Neural cell (in vitro differentiated cells): ENCODE measurements around the gene PISD. TPM values are rescaled to one million over a fixed set of nuclear protein-coding genes. Genes with fewer than 3 reads are reported as not detected.

Experiments
- H2AFZ ChIP-seq: fragments of 200-600, 300-800 bp; sonication (generic), shearing (Covaris generic); 2 replicates; pipeline ENCODE4 v1.6.0; 2014; ENCODE audit warnings: low read depth, mild to moderate bottlenecking, antibody characterized with exemption, low read length, moderate library complexity
- H3F3A ChIP-seq: fragments of 200-600 bp; shearing (Covaris generic); 2 replicates; pipeline ENCODE4 v1.6.1; 2016; ENCODE audit warnings: mild to moderate bottlenecking, moderate library complexity, mixed read lengths, antibody characterized with exemption, low read length; ENCODE audit not compliant: insufficient read depth, poor library complexity, severe bottlenecking
- H3K27ac ChIP-seq: fragments of 200-600, 300-800 bp; sonication (generic), shearing (Covaris generic); 2 replicates; pipeline ENCODE4 v1.5.1; 2014; ENCODE audit warnings: mild to moderate bottlenecking, low read length, moderate library complexity
- H3K27me3 ChIP-seq: fragments of 300-800, 200-600 bp; sonication (generic), shearing (Covaris generic); 2 replicates; pipeline ENCODE4 v1.6.0; 2014; ENCODE audit warnings: mild to moderate bottlenecking, low read depth, low read length, moderate library complexity; ENCODE audit not compliant: insufficient read depth
- H3K36me3 ChIP-seq: fragments of 300-800, 200-600 bp; sonication (generic), shearing (Covaris generic); 2 replicates; pipeline ENCODE4 v1.5.1; 2014; ENCODE audit warnings: mild to moderate bottlenecking, antibody characterized with exemption, low read length, moderate library complexity; ENCODE audit not compliant: insufficient read depth
- H3K4me2 ChIP-seq: fragments of 300-800, 200-600 bp; sonication (generic), shearing (Covaris generic); 2 replicates; pipeline ENCODE4 v1.6.0; 2014; ENCODE audit warnings: mild to moderate bottlenecking, low read length
- H3K4me3 ChIP-seq: fragments of 300-800, 200-600 bp; sonication (generic), shearing (Covaris generic); 2 replicates; pipeline ENCODE4 v1.5.1; 2014; ENCODE audit warnings: mild to moderate bottlenecking, low read length, moderate library complexity
- H3K79me2 ChIP-seq: fragments of 200-600 bp; shearing (Covaris generic); replicated peaks from 2 replicates; pipeline ENCODE4 v1.6.0; 2014; ENCODE audit warnings: mild to moderate bottlenecking, low read length, moderate library complexity; ENCODE audit not compliant: insufficient read depth
- H3K9ac ChIP-seq: fragments of 300-800, 200-600 bp; sonication (generic), shearing (Covaris generic); 2 replicates; pipeline ENCODE4 v1.6.1; 2016; ENCODE audit warnings: mild to moderate bottlenecking, low read length, mixed read lengths
- H3K9me2 ChIP-seq: fragments of 200-600 bp; shearing (Covaris generic); 2 replicates; pipeline ENCODE4 v1.6.1; 2016; ENCODE audit warnings: mild to moderate bottlenecking, low read length, mixed read lengths; ENCODE audit not compliant: insufficient read depth
- H3K9me3 ChIP-seq: fragments of 200-600, 300-800 bp; sonication (generic), shearing (Covaris generic); 2 replicates; pipeline ENCODE4 v1.6.1; 2016; ENCODE audit warnings: mild to moderate bottlenecking, mixed run types, low read length, moderate library complexity, mixed read lengths
- H4K20me1 ChIP-seq: fragments of 200-600 bp; shearing (Covaris generic); 2 replicates; pipeline ENCODE4 v1.6.1; 2016; ENCODE audit warnings: mild to moderate bottlenecking, mixed run types; ENCODE audit not compliant: insufficient read depth
- EP300 ChIP-seq: fragments of 450-650 bp; conservative IDR thresholded peaks from 2 replicates; pipeline ENCODE4 v1.6.1; 2014; ENCODE audit warnings: antibody characterized with exemption, mild to moderate bottlenecking, moderate library complexity; ENCODE audit not compliant: poor library complexity, severe bottlenecking
- EZH2 ChIP-seq: fragments of 200-600, 300-800 bp; shearing (Covaris generic), sonication (generic); IDR thresholded peaks from 2 replicates; pipeline ENCODE4 v1.6.1; 2014; ENCODE audit warnings: antibody characterized with exemption, low read length, borderline replicate concordance, mild to moderate bottlenecking; ENCODE audit not compliant: insufficient read depth, poor library complexity, severe bottlenecking
- MXI1 ChIP-seq: fragments of 450-650 bp; conservative IDR thresholded peaks from 2 replicates; pipeline ENCODE4 v1.6.1; 2014; ENCODE audit warnings: antibody characterized with exemption, mild to moderate bottlenecking; ENCODE audit not compliant: poor library complexity, severe bottlenecking
- POLR2AphosphoS5 ChIP-seq: IDR thresholded peaks from 2 replicates; pipeline ENCODE4 v1.6.1; 2012
- RAD21 ChIP-seq: fragments of 450-650 bp; conservative IDR thresholded peaks from 2 replicates; pipeline ENCODE4 v1.6.1; 2014; ENCODE audit warnings: antibody characterized with exemption, mild to moderate bottlenecking, moderate library complexity
- SMC3 ChIP-seq: fragments of 450-650 bp; conservative IDR thresholded peaks from 2 replicates; pipeline ENCODE4 v1.6.1; 2014; ENCODE audit warnings: antibody characterized with exemption, mild to moderate bottlenecking, moderate library complexity; ENCODE audit not compliant: poor library complexity
- TAF1 ChIP-seq: IDR thresholded peaks from 2 replicates; pipeline ENCODE4 v1.6.1; 2012; ENCODE audit warnings: low read depth
- polyA plus RNA-seq: library from polyadenylated mRNA; depleted of rRNA; stranded (reverse); fragments of >200 nt; gene quantifications from 2 replicates; pipeline ENCODE4 v1.2.3, GENCODE V29; 2014
- TF ChIP-seq, protein P1 (sequence below): IDR thresholded peaks from 2 replicates; pipeline ENCODE4 v1.6.1; 2012; ENCODE audit warnings: borderline replicate concordance
- TF ChIP-seq, protein P2 (sequence below): fragments of 450-650 bp; IDR thresholded peaks from 2 replicates; pipeline ENCODE4 v1.5.1; 2014; ENCODE audit warnings: antibody characterized with exemption, mild to moderate bottlenecking, moderate library complexity; ENCODE audit not compliant: poor library complexity, severe bottlenecking

The PISD gene
- polyA plus RNA-seq, 1 donor from 2014 or later, result 50.9 TPM

DNA sequence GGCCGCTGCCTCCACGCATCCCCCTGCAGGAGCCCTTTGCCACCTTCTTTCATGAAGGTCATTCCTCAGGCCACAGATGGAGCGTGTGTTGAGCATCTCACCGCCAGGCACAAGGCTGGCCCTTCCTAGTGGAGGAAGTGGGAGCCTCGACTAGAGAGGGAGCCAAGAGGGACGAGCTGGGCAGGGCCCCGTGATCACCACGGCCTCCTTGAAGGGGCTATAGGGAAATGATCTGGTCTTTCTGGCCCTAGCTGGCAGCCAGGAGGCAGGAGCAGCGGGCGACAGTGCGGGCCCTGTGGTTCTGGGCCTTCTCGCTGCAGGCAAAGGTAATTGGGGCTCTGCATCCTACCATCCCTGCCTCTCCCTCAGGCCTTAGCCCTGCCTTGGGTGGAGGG lies 49.1 kb downstream of the PISD start:
- no peak for TF ChIP-seq MXI1
- no peak for TF ChIP-seq EZH2
- TF ChIP-seq, protein P1, sequence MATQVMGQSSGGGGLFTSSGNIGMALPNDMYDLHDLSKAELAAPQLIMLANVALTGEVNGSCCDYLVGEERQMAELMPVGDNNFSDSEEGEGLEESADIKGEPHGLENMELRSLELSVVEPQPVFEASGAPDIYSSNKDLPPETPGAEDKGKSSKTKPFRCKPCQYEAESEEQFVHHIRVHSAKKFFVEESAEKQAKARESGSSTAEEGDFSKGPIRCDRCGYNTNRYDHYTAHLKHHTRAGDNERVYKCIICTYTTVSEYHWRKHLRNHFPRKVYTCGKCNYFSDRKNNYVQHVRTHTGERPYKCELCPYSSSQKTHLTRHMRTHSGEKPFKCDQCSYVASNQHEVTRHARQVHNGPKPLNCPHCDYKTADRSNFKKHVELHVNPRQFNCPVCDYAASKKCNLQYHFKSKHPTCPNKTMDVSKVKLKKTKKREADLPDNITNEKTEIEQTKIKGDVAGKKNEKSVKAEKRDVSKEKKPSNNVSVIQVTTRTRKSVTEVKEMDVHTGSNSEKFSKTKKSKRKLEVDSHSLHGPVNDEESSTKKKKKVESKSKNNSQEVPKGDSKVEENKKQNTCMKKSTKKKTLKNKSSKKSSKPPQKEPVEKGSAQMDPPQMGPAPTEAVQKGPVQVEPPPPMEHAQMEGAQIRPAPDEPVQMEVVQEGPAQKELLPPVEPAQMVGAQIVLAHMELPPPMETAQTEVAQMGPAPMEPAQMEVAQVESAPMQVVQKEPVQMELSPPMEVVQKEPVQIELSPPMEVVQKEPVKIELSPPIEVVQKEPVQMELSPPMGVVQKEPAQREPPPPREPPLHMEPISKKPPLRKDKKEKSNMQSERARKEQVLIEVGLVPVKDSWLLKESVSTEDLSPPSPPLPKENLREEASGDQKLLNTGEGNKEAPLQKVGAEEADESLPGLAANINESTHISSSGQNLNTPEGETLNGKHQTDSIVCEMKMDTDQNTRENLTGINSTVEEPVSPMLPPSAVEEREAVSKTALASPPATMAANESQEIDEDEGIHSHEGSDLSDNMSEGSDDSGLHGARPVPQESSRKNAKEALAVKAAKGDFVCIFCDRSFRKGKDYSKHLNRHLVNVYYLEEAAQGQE, result no peak
- TF ChIP-seq TAF1, result no peak
- no peak for TF ChIP-seq EP300
- TF ChIP-seq POLR2AphosphoS5, result no peak
- TF ChIP-seq, protein P2, sequence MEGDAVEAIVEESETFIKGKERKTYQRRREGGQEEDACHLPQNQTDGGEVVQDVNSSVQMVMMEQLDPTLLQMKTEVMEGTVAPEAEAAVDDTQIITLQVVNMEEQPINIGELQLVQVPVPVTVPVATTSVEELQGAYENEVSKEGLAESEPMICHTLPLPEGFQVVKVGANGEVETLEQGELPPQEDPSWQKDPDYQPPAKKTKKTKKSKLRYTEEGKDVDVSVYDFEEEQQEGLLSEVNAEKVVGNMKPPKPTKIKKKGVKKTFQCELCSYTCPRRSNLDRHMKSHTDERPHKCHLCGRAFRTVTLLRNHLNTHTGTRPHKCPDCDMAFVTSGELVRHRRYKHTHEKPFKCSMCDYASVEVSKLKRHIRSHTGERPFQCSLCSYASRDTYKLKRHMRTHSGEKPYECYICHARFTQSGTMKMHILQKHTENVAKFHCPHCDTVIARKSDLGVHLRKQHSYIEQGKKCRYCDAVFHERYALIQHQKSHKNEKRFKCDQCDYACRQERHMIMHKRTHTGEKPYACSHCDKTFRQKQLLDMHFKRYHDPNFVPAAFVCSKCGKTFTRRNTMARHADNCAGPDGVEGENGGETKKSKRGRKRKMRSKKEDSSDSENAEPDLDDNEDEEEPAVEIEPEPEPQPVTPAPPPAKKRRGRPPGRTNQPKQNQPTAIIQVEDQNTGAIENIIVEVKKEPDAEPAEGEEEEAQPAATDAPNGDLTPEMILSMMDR, result no peak
- TF ChIP-seq RAD21, result no peak
- Histone ChIP-seq H3K9me3 (no peaks in the 10 kb centered on the region), H3K27me3 (no peaks in the 10 kb centered on the region), H3K27ac (no peak overlapping the region), H3K4me3 (no peak overlapping the region), H3K36me3 (no peaks in the 10 kb centered on the region), H4K20me1 (no peaks in the 10 kb centered on the region), H3K9me2 (no peaks in the 10 kb centered on the region), H3K9ac (no peak overlapping the region), H3K4me2 (no peak overlapping the region), H2AFZ (no peak overlapping the region), H3F3A (no peaks in the 10 kb centered on the region), H3K79me2 (no peaks in the 10 kb centered on the region)

DNA sequence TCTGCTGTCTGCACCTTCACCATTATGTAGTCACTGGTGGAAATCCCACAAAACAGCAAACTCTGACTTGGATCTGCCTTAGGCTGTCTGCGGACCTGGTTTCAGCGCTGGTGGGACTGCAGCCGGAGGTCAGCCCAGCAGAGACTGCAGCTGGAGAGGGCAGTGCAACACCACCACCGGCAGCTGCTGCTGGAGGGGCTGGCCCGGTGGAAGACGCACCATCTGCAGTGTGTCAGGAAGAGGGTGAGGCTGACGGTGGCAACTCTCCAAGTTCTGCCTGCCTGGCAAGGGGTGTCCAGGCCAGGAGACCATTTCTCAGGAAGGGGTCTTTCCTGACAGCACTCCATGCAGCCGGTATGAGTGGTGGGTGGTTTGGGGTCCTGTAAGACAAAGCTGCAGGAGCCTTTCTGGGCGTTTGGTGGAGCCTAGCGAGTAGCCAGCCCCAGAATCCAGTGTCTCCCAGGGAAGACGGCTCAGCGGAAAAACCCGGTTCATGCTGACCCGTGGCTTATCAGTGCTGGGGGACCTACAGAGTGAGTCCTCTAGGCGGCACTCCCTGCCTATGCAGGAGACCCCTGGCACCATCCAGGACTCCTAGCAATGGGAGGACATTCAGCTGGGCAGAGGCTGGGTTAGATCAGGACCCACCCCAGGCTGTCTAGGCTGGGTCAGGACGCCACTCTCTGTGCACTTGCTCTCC lies 50.8 kb downstream of the PISD start:
- TF ChIP-seq EZH2 (no peak), SMC3 (no peak), TAF1 (no peak), POLR2AphosphoS5 (no peak), MXI1 (no peak), EP300 (no peak), RAD21 (no peak)
- TF ChIP-seq, protein P1, result no peak
- TF ChIP-seq, protein P2, result no peak
- H3K9ac ChIP-seq, result no peak overlapping the region
- no peaks in the 10 kb centered on the region for H3K27me3 ChIP-seq
- H3K36me3 ChIP-seq, result no peaks in the 10 kb centered on the region
- no peak overlapping the region for H3K4me3 ChIP-seq
- H2AFZ ChIP-seq, result no peak overlapping the region
- no peaks in the 10 kb centered on the region for H3K9me2 ChIP-seq
- no peaks in the 10 kb centered on the region for H3K79me2 ChIP-seq
- no peak overlapping the region for H3K27ac ChIP-seq
- H3F3A ChIP-seq, result no peaks in the 10 kb centered on the region
- no peaks in the 10 kb centered on the region for H3K9me3 ChIP-seq
- no peak overlapping the region for H3K4me2 ChIP-seq
- no peaks in the 10 kb centered on the region for H4K20me1 ChIP-seq
